Thyroid gland (tissue), 4 donors: ENCODE measurements around the gene ITPR2. TPM values are rescaled to one million over a fixed set of nuclear protein-coding genes. Genes with fewer than 3 reads are reported as not detected.

ENCODE experiments used
- DNase-seq, 2 donors: peaks; one replicate each; pipeline ENCODE4 v3.0.0-alpha.2; 2019
- H3K27ac ChIP-seq, 3 donors: fragments of 200-600 bp; sonication (generic); 1 replicate in 2 of 3; 2 replicates in 1 of 3; pipeline ENCODE4 v1.5.1; 2016 to 2019; ENCODE audit warnings: mild to moderate bottlenecking in 1 of 3, moderate library complexity in 1 of 3
- H3K27me3 ChIP-seq: fragments of 200-600 bp; sonication (generic); one replicate; pipeline ENCODE4 v1.5.1; 2019
- H3K36me3 ChIP-seq, 2 donors: fragments of 200-600 bp; sonication (generic); one replicate each; pipeline ENCODE4 v1.5.1; 2016 to 2019
- H3K4me1 ChIP-seq, 2 donors: fragments of 200-600 bp; sonication (generic); one replicate each; pipeline ENCODE4 v1.5.1; 2017 to 2019
- H3K4me3 ChIP-seq, 3 donors: fragments of 200-600 bp; sonication (generic); replicated peaks in 1 of 3; 1 replicate in 2 of 3; 2 replicates in 1 of 3; pipeline ENCODE4 v1.5.1; 2016; ENCODE audit warnings: mild to moderate bottlenecking in 1 of 3
- H3K9me3 ChIP-seq: fragments of 200-600 bp; sonication (generic); one replicate; pipeline ENCODE4 v1.5.1; 2017
- POLR2A ChIP-seq, 2 donors: fragments of 450-650 bp; IDR thresholded peaks; one replicate each; pipeline ENCODE4 v1.6.1; 2017; ENCODE audit warnings: antibody characterized with exemption in 2 of 2, mild to moderate bottlenecking in 2 of 2, moderate library complexity in 1 of 2
- WGBS, 2 donors: methylation state at CpG; one replicate each; pipeline ENCODE4 v1.1.5; 2017; 5-methylcytosine and 5-hydroxymethylcytosine counted together
- intact Hi-C: fragments of 100-400 bp; cut with DNase I; formaldehyde crosslinking; loops from one replicate; pipeline ENCODE4 v1.15.1; 2023
- total RNA-seq, 4 donors: library from RNA; depleted of rRNA; stranded (reverse); fragments of >200 nt; gene quantifications; one replicate each; pipeline ENCODE4 v1.2.3, GENCODE V29; 2016
- TF ChIP-seq, protein P1 (sequence below), 6 experiments: fragments of 200-600 bp in 3 of 6; fragments of 450-650 bp in 3 of 6; sonication (generic) in 3 of 6; IDR thresholded peaks; one replicate each; pipeline ENCODE4 v1.5.1; 2016 to 2019; ENCODE audit warnings: antibody characterized with exemption in 6 of 6, mild to moderate bottlenecking in 2 of 6, inconsistent platforms in 1 of 6, moderate library complexity in 1 of 6

ITPR2 gene
- total RNA-seq, 4 donors from 2014 or later: 24.4 to 39.7 (median 33.7) TPM

DNA sequence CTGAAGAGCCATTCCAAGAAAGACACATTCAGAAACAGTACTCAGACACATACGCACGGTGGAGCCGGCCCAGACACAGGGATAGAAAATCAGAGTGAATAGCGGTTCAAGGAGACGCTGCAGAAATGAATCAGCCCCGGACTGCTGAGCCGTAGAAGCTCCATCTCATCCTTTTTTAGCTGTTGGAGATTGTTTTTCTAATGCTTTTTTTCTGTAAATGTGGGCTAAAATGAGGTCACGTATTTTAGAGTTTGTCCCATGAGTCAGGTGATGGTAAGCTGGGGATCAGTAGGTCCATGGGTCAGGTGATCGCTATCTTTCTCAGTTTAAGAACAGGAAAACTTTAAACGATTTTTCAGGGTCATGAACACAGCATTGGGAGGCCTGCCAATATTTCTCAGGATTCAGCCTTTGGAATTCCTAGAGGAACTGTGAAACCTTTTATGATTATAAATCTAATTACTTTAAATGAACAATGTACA is 202.4 kb downstream of the ITPR2 start:
- Histone ChIP-seq H3K36me3 (no peaks in the 10 kb centered on the region), H3K9me3 (no peaks in the 10 kb centered on the region), H3K27me3 (no peaks in the 10 kb centered on the region), H3K4me3 (no peak overlapping the region), H3K4me1 (peaks cover 0 to 5% of the 10 kb centered on the region in 2 donors), H3K27ac (no peak overlapping the region)
- intact Hi-C loops: no loop called here
- peak; percentile 12 to 25 for DNase-seq
- TF ChIP-seq, protein P1, sequence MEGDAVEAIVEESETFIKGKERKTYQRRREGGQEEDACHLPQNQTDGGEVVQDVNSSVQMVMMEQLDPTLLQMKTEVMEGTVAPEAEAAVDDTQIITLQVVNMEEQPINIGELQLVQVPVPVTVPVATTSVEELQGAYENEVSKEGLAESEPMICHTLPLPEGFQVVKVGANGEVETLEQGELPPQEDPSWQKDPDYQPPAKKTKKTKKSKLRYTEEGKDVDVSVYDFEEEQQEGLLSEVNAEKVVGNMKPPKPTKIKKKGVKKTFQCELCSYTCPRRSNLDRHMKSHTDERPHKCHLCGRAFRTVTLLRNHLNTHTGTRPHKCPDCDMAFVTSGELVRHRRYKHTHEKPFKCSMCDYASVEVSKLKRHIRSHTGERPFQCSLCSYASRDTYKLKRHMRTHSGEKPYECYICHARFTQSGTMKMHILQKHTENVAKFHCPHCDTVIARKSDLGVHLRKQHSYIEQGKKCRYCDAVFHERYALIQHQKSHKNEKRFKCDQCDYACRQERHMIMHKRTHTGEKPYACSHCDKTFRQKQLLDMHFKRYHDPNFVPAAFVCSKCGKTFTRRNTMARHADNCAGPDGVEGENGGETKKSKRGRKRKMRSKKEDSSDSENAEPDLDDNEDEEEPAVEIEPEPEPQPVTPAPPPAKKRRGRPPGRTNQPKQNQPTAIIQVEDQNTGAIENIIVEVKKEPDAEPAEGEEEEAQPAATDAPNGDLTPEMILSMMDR (IDR thresholded peaks at IDR 0.05): no peak
- TF ChIP-seq POLR2A (IDR thresholded peaks at IDR 0.05): no peak
- WGBS, 2 donors: 45 to 46% methylated on average over 10 of the region's 10 CpGs

DNA sequence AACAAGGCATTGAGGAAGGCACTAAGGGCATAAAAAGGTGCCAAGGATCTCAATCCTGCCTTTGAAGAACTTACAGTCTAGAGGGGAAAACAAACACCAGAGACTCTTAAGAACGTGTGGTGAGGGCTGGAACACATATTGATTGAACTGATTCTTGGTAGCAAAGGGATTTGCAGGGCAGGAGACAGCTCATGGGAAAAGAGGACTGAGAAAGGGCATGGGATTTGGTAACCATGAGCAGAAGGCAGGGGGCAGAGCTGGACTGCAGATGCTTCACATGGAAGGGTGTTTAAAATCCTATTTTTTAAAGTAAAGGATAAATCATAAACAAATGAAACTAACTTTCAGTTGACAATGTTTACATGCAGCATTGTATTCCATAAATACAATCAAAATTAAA is 203.1 kb downstream of the ITPR2 start:
- DNase-seq: no peak
- Histone ChIP-seq H3K27me3 (no peaks in the 10 kb centered on the region), H3K27ac (no peak overlapping the region), H3K4me3 (no peak overlapping the region), H3K4me1 (peaks cover 0 to 5% of the 10 kb centered on the region in 2 donors), H3K9me3 (no peaks in the 10 kb centered on the region), H3K36me3 (no peaks in the 10 kb centered on the region)
- TF ChIP-seq, protein P1 (IDR thresholded peaks at IDR 0.05): no peak
- TF ChIP-seq POLR2A (IDR thresholded peaks at IDR 0.05): no peak
- 47 to 59% methylated on average over 1 of the region's 1 CpG for WGBS, 2 donors
- intact Hi-C loops: no loop called here

DNA sequence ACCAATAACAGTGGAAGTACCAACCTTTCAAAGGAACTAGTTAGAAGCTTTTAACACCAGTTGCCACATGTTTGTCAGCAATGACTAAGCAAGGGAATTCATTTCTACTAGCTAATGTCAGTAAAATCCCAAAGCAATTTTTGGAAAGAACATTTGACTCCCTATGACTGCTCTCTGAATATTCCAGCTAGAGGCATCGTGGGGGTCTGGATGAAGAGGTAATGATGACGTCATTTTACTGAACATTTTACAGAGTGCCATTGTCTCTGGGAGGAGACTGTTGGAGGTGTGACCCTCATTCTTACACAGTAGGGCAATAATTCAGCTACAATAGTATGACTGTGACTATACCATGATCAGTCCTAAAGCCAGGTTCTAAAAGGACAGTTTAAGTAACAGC is 204.8 kb downstream of the ITPR2 start:
- no peaks in the 10 kb centered on the region for H3K27me3 ChIP-seq
- WGBS, 2 donors: 87 to 91% methylated on average over 2 of the region's 2 CpGs
- TF ChIP-seq POLR2A (IDR thresholded peaks at IDR 0.05): no peak
- TF ChIP-seq, protein P1 (IDR thresholded peaks at IDR 0.05): no peak
- H3K4me3 ChIP-seq: no peak overlapping the region
- no peak for DNase-seq
- H3K36me3 ChIP-seq: no peaks in the 10 kb centered on the region
- no peak overlapping the region for H3K27ac ChIP-seq
- peaks cover 0 to 5% of the 10 kb centered on the region in 2 donors for H3K4me1 ChIP-seq
- no peaks in the 10 kb centered on the region for H3K9me3 ChIP-seq
- intact Hi-C loops: no loop called here

DNA sequence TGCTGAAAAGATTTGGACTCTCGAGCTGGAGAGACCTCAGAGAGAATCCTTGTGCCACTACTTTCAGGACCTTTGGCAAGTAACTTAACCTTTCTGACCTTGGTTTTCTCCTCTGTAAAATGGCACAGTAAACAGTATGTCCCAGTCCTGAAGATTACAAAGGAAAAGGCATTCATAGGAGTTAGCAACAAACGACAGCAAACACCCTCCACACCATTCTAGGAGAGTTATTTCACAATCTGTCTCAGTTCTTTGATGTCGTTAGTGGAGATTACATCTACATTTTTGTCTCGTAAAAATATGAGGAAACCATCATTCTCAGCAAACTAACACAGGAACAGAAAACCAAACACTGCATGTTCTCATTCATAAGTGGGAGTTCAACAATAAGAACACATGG is 205.7 kb downstream of the ITPR2 start:
- intact Hi-C loops: no loop called here
- 90 to 93% methylated on average over 4 of the region's 4 CpGs for whole genome bisulfite sequencing, 2 donors

DNA sequence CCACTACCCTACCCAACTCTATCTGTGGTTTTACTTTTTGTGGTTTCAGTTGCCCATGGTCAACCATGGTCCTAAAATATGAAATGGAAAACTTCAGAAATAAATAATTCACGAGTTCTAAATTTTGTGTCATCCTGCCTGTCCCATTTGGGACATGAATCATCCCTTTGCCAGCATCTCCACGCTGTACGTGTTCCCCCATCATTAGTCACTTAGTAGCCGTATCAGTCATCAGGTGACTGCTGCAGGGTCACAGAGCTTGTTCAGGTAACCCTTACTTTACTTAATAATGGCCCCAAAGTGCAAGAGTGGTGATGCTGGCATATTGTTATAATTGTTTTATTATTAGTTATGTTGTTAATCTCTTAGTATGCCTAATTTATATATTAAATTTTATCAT is 209.9 kb downstream of the ITPR2 start:
- 93 to 95% methylated on average over 4 of the region's 4 CpGs for WGBS, 2 donors
- Histone ChIP-seq H3K36me3 (peaks cover 0 to 6% of the 10 kb centered on the region in 2 donors), H3K9me3 (no peaks in the 10 kb centered on the region), H3K27ac (no peak overlapping the region), H3K4me3 (no peak overlapping the region), H3K4me1 (no peaks in the 10 kb centered on the region), H3K27me3 (no peaks in the 10 kb centered on the region)
- TF ChIP-seq, protein P1 (IDR thresholded peaks at IDR 0.05): no peak
- TF ChIP-seq POLR2A (IDR thresholded peaks at IDR 0.05): no peak
- no peak for DNase-seq
- intact Hi-C loops: no loop called here

More for the DNA sequence above, 205.7 kb downstream of the ITPR2 start:
- Histone ChIP-seq H3K27me3 (no peaks in the 10 kb centered on the region), H3K9me3 (no peaks in the 10 kb centered on the region), H3K4me3 (no peak overlapping the region), H3K27ac (no peak overlapping the region), H3K4me1 (peaks cover 0 to 5% of the 10 kb centered on the region in 2 donors), H3K36me3 (no peaks in the 10 kb centered on the region)
- DNase-seq: no peak
- no peak for TF ChIP-seq POLR2A (IDR thresholded peaks at IDR 0.05)
- TF ChIP-seq, protein P1 (IDR thresholded peaks at IDR 0.05): no peak
